HEK293T (cell line): Measurements from ENCODE around the gene HOXD1.

Experiments used
- ARNT ChIP-seq: fragments of 450-650 bp; IDR thresholded peaks from 2 replicates; pipeline ENCODE4 v1.6.1; 2017; ENCODE audit warnings: mild to moderate bottlenecking
- BHLHE40 ChIP-seq: fragments of 450-650 bp; IDR thresholded peaks from 2 replicates; pipeline ENCODE4 v1.6.1; 2016; ENCODE audit warnings: mild to moderate bottlenecking, moderate library complexity, borderline replicate concordance
- ELF4 ChIP-seq: fragments of 450-650 bp; IDR thresholded peaks from 2 replicates; pipeline ENCODE4 v1.6.1; 2017; ENCODE audit warnings: antibody characterized with exemption
- FOXA1 ChIP-seq: fragments of 450-650 bp; IDR thresholded peaks from 2 replicates; pipeline ENCODE4 v1.6.1; 2016; ENCODE audit warnings: mild to moderate bottlenecking
- FOXM1 ChIP-seq: fragments of 450-650 bp; IDR thresholded peaks from 2 replicates; pipeline ENCODE4 v1.6.1; 2017; ENCODE audit warnings: mild to moderate bottlenecking, borderline replicate concordance
- HDGF ChIP-seq: fragments of 450-650 bp; IDR thresholded peaks from 2 replicates; pipeline ENCODE4 v1.6.1; 2017; ENCODE audit warnings: antibody characterized with exemption, borderline replicate concordance
- SP1 ChIP-seq: fragments of 450-650 bp; IDR thresholded peaks from 2 replicates; pipeline ENCODE4 v1.6.1; 2017
- SUZ12 ChIP-seq: fragments of 450-650 bp; IDR thresholded peaks from 2 replicates; pipeline ENCODE4 v1.6.1; 2016; ENCODE audit warnings: mild to moderate bottlenecking
- TARDBP ChIP-seq: fragments of 450-650 bp; IDR thresholded peaks from 2 replicates; pipeline ENCODE4 v1.6.1; 2016
- ZNF384 ChIP-seq: fragments of 450-650 bp; IDR thresholded peaks from 2 replicates; pipeline ENCODE4 v1.6.1; 2016
- TF ChIP-seq, protein P1 (sequence below): fragments of 450-650 bp; IDR thresholded peaks from 2 replicates; pipeline ENCODE4 v1.6.1; 2016

GRCh38 chr2:176158186-176158591 is 30.3 kb upstream of the HOXD1 start:
- TF ChIP-seq SUZ12 (no peak), FOXM1 (no peak), HDGF (no peak), SP1 (no peak), TARDBP (no peak), ELF4 (no peak), ARNT (no peak), BHLHE40 (no peak), FOXA1 (no peak), ZNF384 (no peak)
- TF ChIP-seq, protein P1, sequence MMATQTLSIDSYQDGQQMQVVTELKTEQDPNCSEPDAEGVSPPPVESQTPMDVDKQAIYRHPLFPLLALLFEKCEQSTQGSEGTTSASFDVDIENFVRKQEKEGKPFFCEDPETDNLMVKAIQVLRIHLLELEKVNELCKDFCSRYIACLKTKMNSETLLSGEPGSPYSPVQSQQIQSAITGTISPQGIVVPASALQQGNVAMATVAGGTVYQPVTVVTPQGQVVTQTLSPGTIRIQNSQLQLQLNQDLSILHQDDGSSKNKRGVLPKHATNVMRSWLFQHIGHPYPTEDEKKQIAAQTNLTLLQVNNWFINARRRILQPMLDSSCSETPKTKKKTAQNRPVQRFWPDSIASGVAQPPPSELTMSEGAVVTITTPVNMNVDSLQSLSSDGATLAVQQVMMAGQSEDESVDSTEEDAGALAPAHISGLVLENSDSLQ = no peak
